GM12873 (cell line): Measurements from ENCODE around the gene MKLN1.
A peak's percentile ranks its signal among the peaks of the same experiment; 100 is the strongest.

Source experiments
- TF ChIP-seq, protein P1 (sequence below): IDR thresholded peaks from 2 replicates; pipeline ENCODE4 v1.5.1; 2012; ENCODE audit warnings: low read depth, mild to moderate bottlenecking, moderate library complexity, low read length, control low read depth; ENCODE audit not compliant: insufficient read depth; ENCODE audit errors: missing control alignments

MKLN1 gene

DNA sequence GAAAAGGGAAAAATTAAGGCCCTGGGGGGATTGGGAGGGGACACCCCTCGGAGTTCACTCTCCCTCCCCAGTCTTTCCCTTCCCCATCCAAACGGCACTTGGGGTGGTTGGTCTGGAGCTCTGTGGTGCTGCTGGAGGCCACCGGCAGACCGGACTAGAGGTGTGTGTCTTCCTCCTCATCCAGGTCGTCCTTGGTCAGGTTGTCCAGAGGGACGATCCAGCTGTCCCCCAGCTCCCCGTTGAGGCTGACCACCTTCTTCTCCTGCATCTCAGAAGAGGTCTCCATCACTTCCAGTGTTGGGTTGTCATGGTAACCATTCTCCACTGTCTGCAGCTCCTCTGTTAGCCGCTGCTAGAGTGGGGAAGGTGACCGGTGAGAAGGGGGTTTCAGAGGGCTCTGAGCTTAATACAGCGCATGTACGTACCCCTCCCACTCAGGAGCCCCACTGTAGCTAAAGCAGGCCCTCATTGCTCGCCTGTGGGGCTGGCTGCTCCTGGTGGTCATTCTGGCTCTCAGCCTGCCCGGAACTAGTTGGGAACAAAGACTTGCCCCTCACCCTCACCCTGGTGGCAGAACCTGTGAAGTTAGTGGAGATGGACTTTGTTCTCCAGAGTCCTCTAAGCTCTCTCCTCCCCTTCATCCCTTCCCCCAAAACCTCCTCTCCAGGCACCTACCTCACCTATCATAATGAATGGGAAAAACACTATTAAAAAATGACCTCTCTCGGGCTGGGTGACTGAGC lies 176.7 kb downstream of the MKLN1 start:
- TF ChIP-seq, protein P1, sequence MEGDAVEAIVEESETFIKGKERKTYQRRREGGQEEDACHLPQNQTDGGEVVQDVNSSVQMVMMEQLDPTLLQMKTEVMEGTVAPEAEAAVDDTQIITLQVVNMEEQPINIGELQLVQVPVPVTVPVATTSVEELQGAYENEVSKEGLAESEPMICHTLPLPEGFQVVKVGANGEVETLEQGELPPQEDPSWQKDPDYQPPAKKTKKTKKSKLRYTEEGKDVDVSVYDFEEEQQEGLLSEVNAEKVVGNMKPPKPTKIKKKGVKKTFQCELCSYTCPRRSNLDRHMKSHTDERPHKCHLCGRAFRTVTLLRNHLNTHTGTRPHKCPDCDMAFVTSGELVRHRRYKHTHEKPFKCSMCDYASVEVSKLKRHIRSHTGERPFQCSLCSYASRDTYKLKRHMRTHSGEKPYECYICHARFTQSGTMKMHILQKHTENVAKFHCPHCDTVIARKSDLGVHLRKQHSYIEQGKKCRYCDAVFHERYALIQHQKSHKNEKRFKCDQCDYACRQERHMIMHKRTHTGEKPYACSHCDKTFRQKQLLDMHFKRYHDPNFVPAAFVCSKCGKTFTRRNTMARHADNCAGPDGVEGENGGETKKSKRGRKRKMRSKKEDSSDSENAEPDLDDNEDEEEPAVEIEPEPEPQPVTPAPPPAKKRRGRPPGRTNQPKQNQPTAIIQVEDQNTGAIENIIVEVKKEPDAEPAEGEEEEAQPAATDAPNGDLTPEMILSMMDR, result no peak

- TF ChIP-seq, protein P1, result no peak
Observed at GRCh38 chr7:131505636-131506557, 178.2 kb downstream of the MKLN1 start.

GRCh38 chr7:131506597-131506996 lies 178.9 kb downstream of the MKLN1 start:
- TF ChIP-seq, protein P1, result no peak

GRCh38 chr7:131507592-131508331 lies 180.1 kb downstream of the MKLN1 start:
- TF ChIP-seq, protein P1, result peak; percentile 92

DNA sequence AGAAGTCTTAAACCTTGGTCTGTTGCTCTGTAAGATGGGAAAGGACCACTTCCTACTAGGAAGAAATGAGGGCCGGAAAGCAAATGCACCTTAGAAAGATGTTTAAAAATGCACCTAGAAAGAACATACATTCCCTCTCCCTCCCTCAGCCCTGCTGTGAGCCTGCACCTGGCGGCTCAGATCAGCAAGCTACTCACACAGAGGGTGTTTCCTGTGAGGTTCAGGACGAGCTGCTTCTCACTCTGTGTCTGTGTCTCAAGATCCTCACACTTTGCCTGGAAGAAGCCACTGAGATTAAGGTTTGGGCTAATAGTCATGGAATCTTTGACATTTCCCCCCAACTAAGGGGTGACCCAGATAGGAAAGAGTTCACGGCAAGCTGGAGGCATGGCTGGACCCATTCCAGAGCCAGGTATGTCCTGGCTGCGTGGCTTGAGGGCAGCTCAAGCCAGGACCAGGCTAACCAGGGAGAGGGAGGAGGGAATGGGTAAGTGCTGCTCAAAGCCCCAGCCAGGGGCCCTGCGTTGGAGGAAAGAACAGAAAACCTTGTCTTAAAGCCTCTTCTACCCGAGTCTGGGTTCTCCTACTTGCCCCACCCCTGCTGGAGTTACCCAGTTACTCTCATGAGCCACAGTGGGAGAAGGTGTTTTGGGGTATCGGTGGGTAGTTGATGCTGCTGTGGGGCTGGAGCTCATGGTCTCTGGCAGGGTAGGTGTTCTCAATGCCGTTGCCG lies 181.2 kb downstream of the MKLN1 start:
- TF ChIP-seq, protein P1, result no peak

- TF ChIP-seq, protein P1, result no peak
Observed at GRCh38 chr7:131509781-131510180, 182.1 kb downstream of the MKLN1 start.
